GM12878 (cell line): ENCODE data around the gene CFAP58. TPM values are rescaled to one million over a fixed set of nuclear protein-coding genes. Genes with fewer than 3 reads are reported as not detected.

Experiments used
- ATF3 ChIP-seq: IDR thresholded peaks from 2 replicates; pipeline ENCODE4 v1.6.1; 2011; ENCODE audit warnings: low read depth, mild to moderate bottlenecking, low read length, moderate library complexity, borderline replicate concordance; ENCODE audit errors: extremely low read depth
- ATF7 ChIP-seq: fragments of 450-650 bp; IDR thresholded peaks from 2 replicates; pipeline ENCODE4 v1.6.1; 2016; ENCODE audit warnings: low read depth, mild to moderate bottlenecking
- BACH1 ChIP-seq: fragments of 450-650 bp; IDR thresholded peaks from 2 replicates; pipeline ENCODE4 v1.6.1; 2017; ENCODE audit warnings: mild to moderate bottlenecking, borderline replicate concordance
- BHLHE40 ChIP-seq, 2 experiments: fragments of 450-650 bp in 1 of 2; IDR thresholded peaks; 2 replicates each; pipeline ENCODE4 v1.6.1; 2011 to 2017; ENCODE audit warnings: low read depth in 2 of 2, borderline replicate concordance in 1 of 2, improper control_type of control experiment in 1 of 2, low read length in 1 of 2, mild to moderate bottlenecking in 1 of 2
- E4F1 ChIP-seq: fragments of 450-650 bp; IDR thresholded peaks from 2 replicates; pipeline ENCODE4 v1.6.1; 2018; ENCODE audit warnings: borderline replicate concordance, mild to moderate bottlenecking; ENCODE audit not compliant: partially characterized antibody
- EED ChIP-seq: sonication (generic); IDR thresholded peaks from 2 replicates; pipeline ENCODE4 v1.6.1; 2016; ENCODE audit warnings: antibody characterized with exemption, low read depth
- GATAD2B ChIP-seq: fragments of 450-650 bp; conservative IDR thresholded peaks from 2 replicates; pipeline ENCODE4 v1.6.1; 2017; ENCODE audit warnings: low read depth, mild to moderate bottlenecking, moderate library complexity
- IKZF1 ChIP-seq: fragments of 450-650 bp; conservative IDR thresholded peaks from 2 replicates; pipeline ENCODE4 v1.6.1; 2017; ENCODE audit warnings: antibody characterized with exemption, mild to moderate bottlenecking
- NKRF ChIP-seq: fragments of 450-650 bp; conservative IDR thresholded peaks from 2 replicates; pipeline ENCODE4 v1.6.1; 2017; ENCODE audit warnings: mild to moderate bottlenecking, moderate library complexity
- PBX3 ChIP-seq: IDR thresholded peaks from 2 replicates; pipeline ENCODE4 v1.6.1; 2011; ENCODE audit warnings: mild to moderate bottlenecking, low read depth, low read length, moderate library complexity; ENCODE audit not compliant: insufficient replicate concordance
- PKNOX1 ChIP-seq: fragments of 450-650 bp; IDR thresholded peaks from 2 replicates; pipeline ENCODE4 v1.6.1; 2016; ENCODE audit warnings: mild to moderate bottlenecking
- POU2F2 ChIP-seq: IDR thresholded peaks from 3 replicates; pipeline ENCODE4 v1.6.1; 2011; ENCODE audit warnings: low read depth, mild to moderate bottlenecking, low read length, borderline replicate concordance
- RELB ChIP-seq: fragments of 450-650 bp; IDR thresholded peaks from 2 replicates; pipeline ENCODE4 v1.6.1; 2017; ENCODE audit warnings: low read depth, mild to moderate bottlenecking, moderate library complexity
- SMARCA5 ChIP-seq: fragments of 450-650 bp; IDR thresholded peaks from 2 replicates; pipeline ENCODE4 v1.6.1; 2017; ENCODE audit warnings: mild to moderate bottlenecking
- SUZ12 ChIP-seq: fragments of 200-600 bp; sonication (generic); IDR thresholded peaks from one replicate; pipeline ENCODE4 v1.6.1; 2018; ENCODE audit warnings: antibody characterized with exemption, mild to moderate bottlenecking; ENCODE audit not compliant: unreplicated experiment
- TARDBP ChIP-seq: IDR thresholded peaks from 2 replicates; pipeline ENCODE4 v1.6.1; 2016; ENCODE audit warnings: borderline replicate concordance
- TCF7 ChIP-seq: IDR thresholded peaks from 2 replicates; pipeline ENCODE4 v1.6.1; 2014; ENCODE audit warnings: antibody characterized with exemption, borderline replicate concordance
- WRNIP1 ChIP-seq: IDR thresholded peaks from 2 replicates; pipeline ENCODE4 v1.6.1; 2011; ENCODE audit warnings: low read depth, low read length, improper control_type of control experiment, borderline replicate concordance
- ZNF207 ChIP-seq: fragments of 450-650 bp; IDR thresholded peaks from 2 replicates; pipeline ENCODE4 v1.6.1; 2014; ENCODE audit warnings: antibody characterized with exemption, mild to moderate bottlenecking, borderline replicate concordance
- polyA plus RNA-seq, 11 experiments: library from polyadenylated mRNA; depleted of rRNA in 4 of 11; unstranded in 6 of 11; stranded (reverse) in 5 of 11; fragments of >200 nt; fragmentation: Nextera tagmentation in 4 of 11; fragmentation: Illumina TruSeq in 1 of 11; extraction: Ambion mirVana in 4 of 11; extraction: Trizol in 1 of 11; gene quantifications; 1 replicate in 1 of 11; 2 replicates in 10 of 11; pipeline versions ENCODE4 v1.2.1 to v1.2.3, GENCODE V29; 2011 to 2016; ENCODE audit warnings: inconsistent platforms in 2 of 11, missing spikeins in 2 of 11, low read depth in 1 of 11
- total RNA-seq, 4 experiments: library from RNA; depleted of rRNA in 3 of 4; stranded (reverse); fragments of >200 nt in 3 of 4; fragmentation: Illumina TruSeq in 1 of 4; extraction: Trizol in 1 of 4; gene quantifications; 2 replicates each; pipeline versions ENCODE4 v1.2.1 to v1.2.3, GENCODE V29; 2013 to 2021

CFAP58 gene
- total and polyA plus RNA-seq, 10 of the 15 experiments (the other 5 are each of a cell fraction or from before 2014, with no cell fraction given) = 0.03 to 0.35 (median 0.21) TPM

- TF ChIP-seq ATF3 (no peak), PBX3 (peak; percentile 23), IKZF1 (peak; percentile 52), BACH1 (no peak), ATF7 (peak; percentile 93), TARDBP (peak; percentile 57; the same call in 1 of the 2 replicates), E4F1 (no peak), TCF7 (peak; percentile 83), ZNF207 (no peak), BHLHE40 (IDR thresholded peaks at IDR 0.05; ENCODE audit: borderline replicate concordance in 1 of 2, low read depth in 2 of 2, low read length in 1 of 2) (peak; percentile 78 to 84), PKNOX1 (peak; percentile 50; the same call in 1 of the 2 replicates), EED (peak; percentile 55; the same call in 1 of the 2 replicates), SUZ12 (no peak), SMARCA5 (0 out of 2 replicates have a peak, but pooled peaks have one; percentile 18), NKRF (no peak), WRNIP1 (no peak), POU2F2 (peak; percentile 33; the same call in 1 of the 3 replicates), GATAD2B (peak; percentile 19; the same call in 1 of the 2 replicates), RELB (peak; percentile 81)
Measured at GRCh38 chr10:104328896-104329710, 24.5 kb upstream of the CFAP58 start (continued).
